ENCODE measurements around the gene ABCC8. TPM values are rescaled to one million over a fixed set of nuclear protein-coding genes. Genes with fewer than 3 reads are reported as not detected.

The ABCC8 gene
- total and polyA plus RNA-seq, 10 of the 15 experiments (the other 5 are each of a cell fraction or from before 2014, with no cell fraction given) = not detected

DNA sequence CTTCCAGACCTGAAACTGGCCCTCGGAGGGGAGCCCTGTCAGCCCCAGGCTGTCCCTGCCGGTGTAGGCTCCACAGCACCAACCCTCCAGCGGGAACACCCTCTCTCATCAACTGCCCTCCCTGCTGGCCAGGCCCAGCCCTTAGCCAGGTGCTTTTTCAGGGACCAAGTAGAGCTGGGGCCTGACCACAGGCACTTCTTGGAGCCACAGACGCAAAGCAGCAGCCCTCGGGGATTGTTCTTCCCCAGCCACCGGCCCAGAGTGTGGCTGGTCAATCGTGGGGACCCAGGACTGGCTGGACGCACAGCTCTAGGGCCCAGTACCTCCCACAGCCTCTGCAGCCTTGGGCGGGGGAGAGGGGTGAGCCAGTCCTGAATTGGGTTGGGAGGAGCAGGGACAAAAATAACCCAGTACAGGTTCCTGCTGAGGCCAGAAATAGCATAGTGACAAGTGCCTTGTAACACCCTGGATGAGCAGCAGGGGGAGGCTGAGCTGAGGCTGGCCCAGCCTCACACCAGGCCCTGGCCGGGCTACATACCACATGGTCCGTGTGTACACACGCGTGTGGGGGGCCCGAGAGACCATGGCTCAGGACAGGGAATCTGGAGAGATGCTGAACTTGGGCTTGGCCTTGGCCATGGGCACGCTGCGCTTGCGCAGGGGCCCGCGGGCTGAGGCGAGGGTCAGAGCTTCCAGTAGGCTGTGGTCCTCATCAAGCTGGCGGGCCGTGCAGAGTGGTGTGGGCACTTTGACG lies 90.1 kb downstream of the ABCC8 start:
- no peak overlapping the region for H3K9ac ChIP-seq (ENCODE audit: control insufficient read depth, insufficient read depth, low read length)
- 40% methylated on average over 22 of the region's 23 CpGs for WGBS (ENCODE audit: insufficient coverage, insufficient replicate concordance, low lambda C conversion rate, missing lambda C conversion rate)
- POLR2A ChIA-PET = no interaction called here
- peaks cover 2% of the 10 kb centered on the region in 2 experiments; a peak in 3 of 4 replicates for H3K27me3 ChIP-seq (replicated peaks in 1 of 2; ENCODE audit: control insufficient read depth in 2 of 2, insufficient read depth in 2 of 2, low read length in 1 of 2)
- no peak for DNase-seq (ENCODE audit: low read depth, low spot score)
- intact Hi-C loops (cut with micrococcal nuclease; ENCODE audit: unreplicated experiment) (no loop called here), in situ Hi-C loops (cut with MboI) (loop anchor here (10.0 kb wide), 1 partner anchor 118 kb away; no protein-coding TSS in a partner anchor)
- no peaks in the 10 kb centered on the region for H3K36me3 ChIP-seq (ENCODE audit: control insufficient read depth in 2 of 2, insufficient read depth in 2 of 2, low read length in 1 of 2)
- CTCF ChIA-PET = interaction anchor here (1.0 to 1.3 kb wide), 4 partner anchors 14 to 156 kb away, joined by 3 to 5 read pairs (median 4); no protein-coding TSS in a partner anchor
- RAD21 ChIA-PET (ENCODE audit: unreplicated experiment) = interaction anchor here (0.9 to 1.1 kb wide), 2 partner anchors 35 to 142 kb away, joined by 3 read pairs; no protein-coding TSS in a partner anchor
- H3K4me2 ChIP-seq (ENCODE audit: control insufficient read depth, insufficient read depth) = no peak overlapping the region
- peak; percentile 78 for FAIRE-seq
- no peak overlapping the region for H3K4me3 ChIP-seq
- no peaks in the 10 kb centered on the region for H4K20me1 ChIP-seq (ENCODE audit: control insufficient read depth, insufficient read depth)
- no peak overlapping the region for H3K27ac ChIP-seq (ENCODE audit: control insufficient read depth, insufficient read depth)
- no peak overlapping the region for H2AFZ ChIP-seq (ENCODE audit: control insufficient read depth, low read depth, low read length)
- H3K4me1 ChIP-seq (ENCODE audit: control insufficient read depth, insufficient read depth, low read length) = no peaks in the 10 kb centered on the region
- no TSS peak for BruUV-seq (replicated peaks)
- peak; percentile 78 for ATAC-seq
- H3K9me3 ChIP-seq (replicated peaks; ENCODE audit: control insufficient read depth, insufficient read depth, low read length) = no peaks in the 10 kb centered on the region
- SMC1A ChIA-PET (ENCODE audit: uncharacterized antibody, unreplicated experiment) = interaction anchor here (0.6 to 0.8 kb wide), 2 partner anchors 121 to 156 kb away, joined by 3 read pairs; no protein-coding TSS in a partner anchor
- no peaks in the 10 kb centered on the region for H3K79me2 ChIP-seq (ENCODE audit: control insufficient read depth, insufficient read depth, low read length)
- peak; percentile 41 for TF ChIP-seq RAD21 (IDR thresholded peaks at IDR 0.05; ENCODE audit: insufficient read depth, low read depth, low read length)
- peak; percentile 57; the same call in 1 of the 2 replicates for TF ChIP-seq SMC3 (IDR thresholded peaks at IDR 0.05; ENCODE audit: borderline replicate concordance, low read length)
- TF ChIP-seq POU2F2 (IDR thresholded peaks at IDR 0.05; ENCODE audit: borderline replicate concordance, low read depth, low read length) = no peak
- TF ChIP-seq CEBPB (IDR thresholded peaks at IDR 0.05; ENCODE audit: borderline replicate concordance in 1 of 2, low read depth in 2 of 2, low read length in 2 of 2) = no peak
- TF ChIP-seq, protein P1, sequence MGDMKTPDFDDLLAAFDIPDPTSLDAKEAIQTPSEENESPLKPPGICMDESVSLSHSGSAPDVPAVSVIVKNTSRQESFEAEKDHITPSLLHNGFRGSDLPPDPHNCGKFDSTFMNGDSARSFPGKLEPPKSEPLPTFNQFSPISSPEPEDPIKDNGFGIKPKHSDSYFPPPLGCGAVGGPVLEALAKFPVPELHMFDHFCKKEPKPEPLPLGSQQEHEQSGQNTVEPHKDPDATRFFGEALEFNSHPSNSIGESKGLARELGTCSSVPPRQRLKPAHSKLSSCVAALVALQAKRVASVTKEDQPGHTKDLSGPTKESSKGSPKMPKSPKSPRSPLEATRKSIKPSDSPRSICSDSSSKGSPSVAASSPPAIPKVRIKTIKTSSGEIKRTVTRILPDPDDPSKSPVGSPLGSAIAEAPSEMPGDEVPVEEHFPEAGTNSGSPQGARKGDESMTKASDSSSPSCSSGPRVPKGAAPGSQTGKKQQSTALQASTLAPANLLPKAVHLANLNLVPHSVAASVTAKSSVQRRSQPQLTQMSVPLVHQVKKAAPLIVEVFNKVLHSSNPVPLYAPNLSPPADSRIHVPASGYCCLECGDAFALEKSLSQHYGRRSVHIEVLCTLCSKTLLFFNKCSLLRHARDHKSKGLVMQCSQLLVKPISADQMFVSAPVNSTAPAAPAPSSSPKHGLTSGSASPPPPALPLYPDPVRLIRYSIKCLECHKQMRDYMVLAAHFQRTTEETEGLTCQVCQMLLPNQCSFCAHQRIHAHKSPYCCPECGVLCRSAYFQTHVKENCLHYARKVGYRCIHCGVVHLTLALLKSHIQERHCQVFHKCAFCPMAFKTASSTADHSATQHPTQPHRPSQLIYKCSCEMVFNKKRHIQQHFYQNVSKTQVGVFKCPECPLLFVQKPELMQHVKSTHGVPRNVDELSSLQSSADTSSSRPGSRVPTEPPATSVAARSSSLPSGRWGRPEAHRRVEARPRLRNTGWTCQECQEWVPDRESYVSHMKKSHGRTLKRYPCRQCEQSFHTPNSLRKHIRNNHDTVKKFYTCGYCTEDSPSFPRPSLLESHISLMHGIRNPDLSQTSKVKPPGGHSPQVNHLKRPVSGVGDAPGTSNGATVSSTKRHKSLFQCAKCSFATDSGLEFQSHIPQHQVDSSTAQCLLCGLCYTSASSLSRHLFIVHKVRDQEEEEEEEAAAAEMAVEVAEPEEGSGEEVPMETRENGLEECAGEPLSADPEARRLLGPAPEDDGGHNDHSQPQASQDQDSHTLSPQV (IDR thresholded peaks at IDR 0.05) = no peak
- TF ChIP-seq RCOR1 (conservative IDR thresholded peaks at IDR 0.05; ENCODE audit: low read depth, low read length) = no peak
- TF ChIP-seq GATAD2B (conservative IDR thresholded peaks at IDR 0.05; ENCODE audit: low read depth) = no peak
- TF ChIP-seq, protein P2, sequence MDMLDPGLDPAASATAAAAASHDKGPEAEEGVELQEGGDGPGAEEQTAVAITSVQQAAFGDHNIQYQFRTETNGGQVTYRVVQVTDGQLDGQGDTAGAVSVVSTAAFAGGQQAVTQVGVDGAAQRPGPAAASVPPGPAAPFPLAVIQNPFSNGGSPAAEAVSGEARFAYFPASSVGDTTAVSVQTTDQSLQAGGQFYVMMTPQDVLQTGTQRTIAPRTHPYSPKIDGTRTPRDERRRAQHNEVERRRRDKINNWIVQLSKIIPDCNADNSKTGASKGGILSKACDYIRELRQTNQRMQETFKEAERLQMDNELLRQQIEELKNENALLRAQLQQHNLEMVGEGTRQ (IDR thresholded peaks at IDR 0.05; ENCODE audit: borderline replicate concordance, low read depth, low read length) = no peak
- TF ChIP-seq IKZF1 (conservative IDR thresholded peaks at IDR 0.05) = no peak
- no peak for TF ChIP-seq YY1 (IDR thresholded peaks at IDR 0.05; ENCODE audit: low read depth, low read length)
- TF ChIP-seq, protein P3, sequence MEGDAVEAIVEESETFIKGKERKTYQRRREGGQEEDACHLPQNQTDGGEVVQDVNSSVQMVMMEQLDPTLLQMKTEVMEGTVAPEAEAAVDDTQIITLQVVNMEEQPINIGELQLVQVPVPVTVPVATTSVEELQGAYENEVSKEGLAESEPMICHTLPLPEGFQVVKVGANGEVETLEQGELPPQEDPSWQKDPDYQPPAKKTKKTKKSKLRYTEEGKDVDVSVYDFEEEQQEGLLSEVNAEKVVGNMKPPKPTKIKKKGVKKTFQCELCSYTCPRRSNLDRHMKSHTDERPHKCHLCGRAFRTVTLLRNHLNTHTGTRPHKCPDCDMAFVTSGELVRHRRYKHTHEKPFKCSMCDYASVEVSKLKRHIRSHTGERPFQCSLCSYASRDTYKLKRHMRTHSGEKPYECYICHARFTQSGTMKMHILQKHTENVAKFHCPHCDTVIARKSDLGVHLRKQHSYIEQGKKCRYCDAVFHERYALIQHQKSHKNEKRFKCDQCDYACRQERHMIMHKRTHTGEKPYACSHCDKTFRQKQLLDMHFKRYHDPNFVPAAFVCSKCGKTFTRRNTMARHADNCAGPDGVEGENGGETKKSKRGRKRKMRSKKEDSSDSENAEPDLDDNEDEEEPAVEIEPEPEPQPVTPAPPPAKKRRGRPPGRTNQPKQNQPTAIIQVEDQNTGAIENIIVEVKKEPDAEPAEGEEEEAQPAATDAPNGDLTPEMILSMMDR (IDR thresholded peaks at IDR 0.05 in 2 of 3, conservative IDR thresholded peaks at IDR 0.05 in 1 of 3; ENCODE audit: control insufficient read depth in 2 of 3, extremely low read depth in 1 of 3, insufficient read depth in 1 of 3, low read depth in 3 of 3, low read length in 3 of 3) = peak; percentile 46 to 78 (median 76)
- TF ChIP-seq ESRRA (IDR thresholded peaks at IDR 0.05; ENCODE audit: low read length) = no peak
- no peak for TF ChIP-seq TCF3 (IDR thresholded peaks at IDR 0.05; ENCODE audit: borderline replicate concordance, insufficient read depth, low read depth, low read length)
- TF ChIP-seq, protein P4, sequence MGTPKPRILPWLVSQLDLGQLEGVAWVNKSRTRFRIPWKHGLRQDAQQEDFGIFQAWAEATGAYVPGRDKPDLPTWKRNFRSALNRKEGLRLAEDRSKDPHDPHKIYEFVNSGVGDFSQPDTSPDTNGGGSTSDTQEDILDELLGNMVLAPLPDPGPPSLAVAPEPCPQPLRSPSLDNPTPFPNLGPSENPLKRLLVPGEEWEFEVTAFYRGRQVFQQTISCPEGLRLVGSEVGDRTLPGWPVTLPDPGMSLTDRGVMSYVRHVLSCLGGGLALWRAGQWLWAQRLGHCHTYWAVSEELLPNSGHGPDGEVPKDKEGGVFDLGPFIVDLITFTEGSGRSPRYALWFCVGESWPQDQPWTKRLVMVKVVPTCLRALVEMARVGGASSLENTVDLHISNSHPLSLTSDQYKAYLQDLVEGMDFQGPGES (IDR thresholded peaks at IDR 0.05) = no peak
